ENCODE measurements around the gene GASK1A. TPM values are rescaled to one million over a fixed set of nuclear protein-coding genes. Genes with fewer than 3 reads are reported as not detected.

The GASK1A gene
- total RNA-seq, 2 experiments from 2014 or later: 0.28 TPM; not detected in 1

- ChIA-PET CTCF (no interaction called here), POLR2A (no interaction called here)
- ATAC-seq (ENCODE audit: poor library complexity) (no peak), DNase-seq (no peak)
- Mint-ChIP-seq H3K4me1 (ENCODE audit: low read depth) (no peaks in the 10 kb centered on the region), H3K27ac (no peak overlapping the region), H3K4me3 (no peak overlapping the region), H3K9me3 (no peaks in the 10 kb centered on the region), H3K36me3 (ENCODE audit: low read depth) (no peaks in the 10 kb centered on the region), H3K27me3 (no peaks in the 10 kb centered on the region)
- Histone ChIP-seq H3K27ac (ENCODE audit: low read depth in 1 of 2, low read length in 2 of 2) (no peak overlapping the region), H3K27me3 (ENCODE audit: control insufficient read depth in 1 of 2, insufficient read depth in 2 of 2, low read length in 2 of 2) (no peaks in the 10 kb centered on the region), H3K4me1 (ENCODE audit: insufficient read depth, low read length) (peaks cover 83% of the 10 kb centered on the region), H3K9me3 (ENCODE audit: control insufficient read depth in 1 of 2, insufficient read depth in 1 of 2, low read length in 2 of 2) (peaks cover 39 to 51% of the 10 kb centered on the region in 2 experiments), H3K4me3 (ENCODE audit: low read length) (no peak overlapping the region), H3K36me3 (ENCODE audit: insufficient read depth, low read length) (no peaks in the 10 kb centered on the region)
- intact Hi-C loops (cut with DNase I, micrococcal nuclease): loop anchor here in 1 of 2 experiments (10.0 kb wide), 1 partner anchor 367 kb away; no protein-coding TSS in a partner anchor
- no peak for TF ChIP-seq CTCF (IDR thresholded peaks at IDR 0.05)
Observed at GRCh38 chr3:43018246-43018645, 39.1 kb downstream of the GASK1A start.

- intact Hi-C loops (cut with DNase I, micrococcal nuclease): loop anchor here in 1 of 2 experiments (10.0 kb wide), 1 partner anchor 366 kb away; no protein-coding TSS in a partner anchor
- Mint-ChIP-seq H3K27me3 (no peaks in the 10 kb centered on the region), H3K4me1 (ENCODE audit: low read depth) (no peaks in the 10 kb centered on the region), H3K4me3 (no peak overlapping the region), H3K27ac (no peak overlapping the region), H3K36me3 (ENCODE audit: low read depth) (no peaks in the 10 kb centered on the region), H3K9me3 (no peaks in the 10 kb centered on the region)
- Histone ChIP-seq H3K4me1 (ENCODE audit: insufficient read depth, low read length) (peaks cover 82% of the 10 kb centered on the region), H3K36me3 (ENCODE audit: insufficient read depth, low read length) (no peaks in the 10 kb centered on the region), H3K27me3 (ENCODE audit: control insufficient read depth in 1 of 2, insufficient read depth in 2 of 2, low read length in 2 of 2) (no peaks in the 10 kb centered on the region), H3K9me3 (ENCODE audit: control insufficient read depth in 1 of 2, insufficient read depth in 1 of 2, low read length in 2 of 2) (peaks cover 29 to 41% of the 10 kb centered on the region in 2 experiments), H3K4me3 (ENCODE audit: low read length) (no peak overlapping the region), H3K27ac (ENCODE audit: low read depth in 1 of 2, low read length in 2 of 2) (no peak overlapping the region)
- TF ChIP-seq CTCF (IDR thresholded peaks at IDR 0.05): no peak
- POLR2A ChIA-PET: no interaction called here
- no peak for ATAC-seq (ENCODE audit: poor library complexity)
- DNase-seq: no peak
- CTCF ChIA-PET: no interaction called here
Observed at GRCh38 chr3:43019006-43019809, 40.1 kb downstream of the GASK1A start.

GRCh38 chr3:43019826-43020225 is 40.7 kb downstream of the GASK1A start:
- H3K27me3 Mint-ChIP-seq: no peaks in the 10 kb centered on the region
- H3K4me3 ChIP-seq (ENCODE audit: low read length): no peak overlapping the region
- H3K27ac ChIP-seq (ENCODE audit: low read depth in 1 of 2, low read length in 2 of 2): no peak overlapping the region
- ChIA-PET CTCF (no interaction called here), POLR2A (no interaction called here)
- H3K9me3 Mint-ChIP-seq: no peaks in the 10 kb centered on the region
- no peaks in the 10 kb centered on the region for H3K36me3 ChIP-seq (ENCODE audit: insufficient read depth, low read length)
- no peak for TF ChIP-seq CTCF (IDR thresholded peaks at IDR 0.05)
- DNase-seq (no peak), ATAC-seq (ENCODE audit: poor library complexity) (no peak)
- no peak overlapping the region for H3K4me3 Mint-ChIP-seq
- intact Hi-C loops (cut with DNase I, micrococcal nuclease): loop anchor here in 1 of 2 experiments (10.0 kb wide), 1 partner anchor 365 kb away; no protein-coding TSS in a partner anchor
- peaks cover 25 to 35% of the 10 kb centered on the region in 2 experiments for H3K9me3 ChIP-seq (ENCODE audit: control insufficient read depth in 1 of 2, insufficient read depth in 1 of 2, low read length in 2 of 2)
- no peak overlapping the region for H3K27ac Mint-ChIP-seq
- H3K4me1 Mint-ChIP-seq (ENCODE audit: low read depth): no peaks in the 10 kb centered on the region
- H3K27me3 ChIP-seq (ENCODE audit: control insufficient read depth in 1 of 2, insufficient read depth in 2 of 2, low read length in 2 of 2): no peaks in the 10 kb centered on the region
- H3K36me3 Mint-ChIP-seq (ENCODE audit: low read depth): no peaks in the 10 kb centered on the region
- H3K4me1 ChIP-seq (ENCODE audit: insufficient read depth, low read length): peaks cover 85% of the 10 kb centered on the region
